Spleen (tissue), 7 donors: ENCODE measurements around the gene EXOSC9.

Experiments used
- POLR2A ChIP-seq, 3 donors: fragments of 450-650 bp; IDR thresholded peaks; one replicate each; pipeline ENCODE4 v1.5.1; 2017; ENCODE audit warnings: antibody characterized with exemption in 3 of 3, mild to moderate bottlenecking in 1 of 3
- TF ChIP-seq, protein P1 (sequence below), 11 experiments: fragments of 200-600 bp in 7 of 11; fragments of 450-650 bp in 4 of 11; sonication (generic) in 4 of 11; IDR thresholded peaks in 8 of 11; conservative IDR thresholded peaks in 3 of 11; 1 replicate in 7 of 11; 2 replicates in 4 of 11; pipeline versions ENCODE4 v1.4.0 to v1.8.0; 2016 to 2021; ENCODE audit warnings: antibody characterized with exemption in 11 of 11, inconsistent platforms in 4 of 11, mild to moderate bottlenecking in 1 of 11
- donor health status: DM: no; HTN: no; CAD: no; lungs with moderate emphysema.
- donor health status: DM: no; HTN: no; CAD: no.
- donor health status: DM: no; HTN: no; CAD: no.

DNA sequence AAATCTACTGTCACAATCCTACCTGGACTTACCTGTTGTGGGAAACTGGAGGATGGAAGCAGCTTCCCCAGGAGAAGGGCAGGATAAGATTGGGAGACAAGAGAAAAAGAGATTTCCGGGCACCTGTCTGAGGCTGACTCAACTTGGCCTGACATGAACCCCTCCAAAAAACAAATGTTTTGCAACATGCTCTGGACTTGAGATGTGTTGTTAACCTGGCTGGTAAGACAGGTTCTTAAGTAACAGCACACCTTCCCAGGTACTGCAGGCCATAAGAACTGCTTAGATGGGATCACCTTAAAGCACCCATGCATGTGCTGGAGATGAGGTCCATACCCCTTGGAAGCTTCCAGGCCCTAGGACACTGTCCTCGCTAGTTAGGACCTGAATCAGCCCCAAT, 31.8 kb upstream of the EXOSC9 start:
- no peak for TF ChIP-seq POLR2A (IDR thresholded peaks at IDR 0.05)
- TF ChIP-seq, protein P1, sequence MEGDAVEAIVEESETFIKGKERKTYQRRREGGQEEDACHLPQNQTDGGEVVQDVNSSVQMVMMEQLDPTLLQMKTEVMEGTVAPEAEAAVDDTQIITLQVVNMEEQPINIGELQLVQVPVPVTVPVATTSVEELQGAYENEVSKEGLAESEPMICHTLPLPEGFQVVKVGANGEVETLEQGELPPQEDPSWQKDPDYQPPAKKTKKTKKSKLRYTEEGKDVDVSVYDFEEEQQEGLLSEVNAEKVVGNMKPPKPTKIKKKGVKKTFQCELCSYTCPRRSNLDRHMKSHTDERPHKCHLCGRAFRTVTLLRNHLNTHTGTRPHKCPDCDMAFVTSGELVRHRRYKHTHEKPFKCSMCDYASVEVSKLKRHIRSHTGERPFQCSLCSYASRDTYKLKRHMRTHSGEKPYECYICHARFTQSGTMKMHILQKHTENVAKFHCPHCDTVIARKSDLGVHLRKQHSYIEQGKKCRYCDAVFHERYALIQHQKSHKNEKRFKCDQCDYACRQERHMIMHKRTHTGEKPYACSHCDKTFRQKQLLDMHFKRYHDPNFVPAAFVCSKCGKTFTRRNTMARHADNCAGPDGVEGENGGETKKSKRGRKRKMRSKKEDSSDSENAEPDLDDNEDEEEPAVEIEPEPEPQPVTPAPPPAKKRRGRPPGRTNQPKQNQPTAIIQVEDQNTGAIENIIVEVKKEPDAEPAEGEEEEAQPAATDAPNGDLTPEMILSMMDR (IDR thresholded peaks at IDR 0.05 in 8 of 11, conservative IDR thresholded peaks at IDR 0.05 in 3 of 11) = no peak
